OCI-LY7 (cell line): ENCODE results near the gene DHCR24.

Source experiments
- EZH2phosphoT487 ChIP-seq: fragments of 200-600 bp; sonication (generic); IDR thresholded peaks from 2 replicates; pipeline ENCODE4 v1.6.1; 2018; ENCODE audit warnings: low read depth, borderline replicate concordance, mild to moderate bottlenecking, mixed run types, antibody characterized with exemption, low read length, moderate library complexity, mixed read lengths
- TF ChIP-seq, protein P1 (sequence below): fragments of 200-600 bp; sonication (generic); conservative IDR thresholded peaks from 2 replicates; pipeline ENCODE4 v1.5.1; 2014; ENCODE audit warnings: mild to moderate bottlenecking, antibody characterized with exemption, low read length, moderate library complexity, mixed read lengths

GRCh38 chr1:54864460-54865208 lies 22.4 kb downstream of the DHCR24 start:
- TF ChIP-seq, protein P1, sequence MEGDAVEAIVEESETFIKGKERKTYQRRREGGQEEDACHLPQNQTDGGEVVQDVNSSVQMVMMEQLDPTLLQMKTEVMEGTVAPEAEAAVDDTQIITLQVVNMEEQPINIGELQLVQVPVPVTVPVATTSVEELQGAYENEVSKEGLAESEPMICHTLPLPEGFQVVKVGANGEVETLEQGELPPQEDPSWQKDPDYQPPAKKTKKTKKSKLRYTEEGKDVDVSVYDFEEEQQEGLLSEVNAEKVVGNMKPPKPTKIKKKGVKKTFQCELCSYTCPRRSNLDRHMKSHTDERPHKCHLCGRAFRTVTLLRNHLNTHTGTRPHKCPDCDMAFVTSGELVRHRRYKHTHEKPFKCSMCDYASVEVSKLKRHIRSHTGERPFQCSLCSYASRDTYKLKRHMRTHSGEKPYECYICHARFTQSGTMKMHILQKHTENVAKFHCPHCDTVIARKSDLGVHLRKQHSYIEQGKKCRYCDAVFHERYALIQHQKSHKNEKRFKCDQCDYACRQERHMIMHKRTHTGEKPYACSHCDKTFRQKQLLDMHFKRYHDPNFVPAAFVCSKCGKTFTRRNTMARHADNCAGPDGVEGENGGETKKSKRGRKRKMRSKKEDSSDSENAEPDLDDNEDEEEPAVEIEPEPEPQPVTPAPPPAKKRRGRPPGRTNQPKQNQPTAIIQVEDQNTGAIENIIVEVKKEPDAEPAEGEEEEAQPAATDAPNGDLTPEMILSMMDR = no peak
- TF ChIP-seq EZH2phosphoT487 = no peak
